ENCODE measurements around the gene GATB. TPM values are rescaled to one million over a fixed set of nuclear protein-coding genes. Genes with fewer than 3 reads are reported as not detected.

Gene GATB
- total RNA-seq, 1 experiment from 2014 or later = 21.2 TPM

DNA sequence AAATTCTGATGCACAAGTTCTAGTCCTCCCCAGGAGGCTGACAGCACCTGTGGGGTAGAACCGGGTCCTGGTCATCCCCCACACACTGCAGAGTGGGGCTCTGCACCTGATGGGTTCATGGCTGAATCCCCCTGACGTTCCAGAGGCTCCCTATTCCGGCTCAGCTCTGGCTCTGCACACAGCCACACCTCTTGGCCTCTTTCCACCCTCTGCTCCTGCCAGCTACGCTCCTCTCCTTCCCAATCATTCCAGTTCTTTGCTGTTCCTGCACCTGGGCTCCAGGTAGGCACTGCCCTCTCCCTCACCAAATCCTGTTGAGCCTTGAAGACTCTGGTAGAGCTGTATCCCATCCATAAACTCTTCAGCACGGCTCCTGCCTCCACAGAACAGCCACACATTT is 75.5 kb downstream of the GATB start:
- H2BK20ac ChIP-seq (ENCODE audit: low read depth, low read length, poor library complexity, severe bottlenecking) = no peak overlapping the region
- peaks cover 16 to 26% of the 10 kb centered on the region in 2 experiments for H3K4me1 Mint-ChIP-seq
- no peak overlapping the region for H3K4ac ChIP-seq (ENCODE audit: low read depth, low read length)
- H2AFZ ChIP-seq (ENCODE audit: low read length) = no peak overlapping the region
- peaks cover 2% of the 10 kb centered on the region for H4K20me1 ChIP-seq (ENCODE audit: control insufficient read depth, insufficient read depth, insufficient read length)
- H2BK5ac ChIP-seq (ENCODE audit: insufficient read length, low read length) = no peak overlapping the region
- no peaks in the 10 kb centered on the region for H3K9me3 ChIP-seq (ENCODE audit: control insufficient read depth, low read depth, low read length)
- no peaks in the 10 kb centered on the region for H3K27me3 ChIP-seq (ENCODE audit: insufficient read depth, low read length)
- no peak overlapping the region for H3T11ph ChIP-seq (ENCODE audit: low read length)
- no peak overlapping the region for H2BK15ac ChIP-seq (ENCODE audit: low read depth, low read length)
- H3K23ac ChIP-seq (ENCODE audit: insufficient read length, low read depth, low read length) = no peak overlapping the region
- no peak overlapping the region for H4K8ac ChIP-seq (replicated peaks; ENCODE audit: insufficient read length, low read depth, low read length)
- no peaks in the 10 kb centered on the region for H3K4me1 ChIP-seq (ENCODE audit: insufficient read depth, low read length)
- H2AK5ac ChIP-seq (ENCODE audit: insufficient read length, low read length) = no peak overlapping the region
- no peak overlapping the region for H3K56ac ChIP-seq (ENCODE audit: insufficient read length, low read depth, low read length)
- no peak overlapping the region for H2BK12ac ChIP-seq (ENCODE audit: insufficient read length, low read depth, low read length)
- no peak overlapping the region for H3K4me3 Mint-ChIP-seq
- no peak overlapping the region for H3K14ac ChIP-seq (ENCODE audit: insufficient read depth, low read length)
- no peak overlapping the region for H2BK120ac ChIP-seq (ENCODE audit: low read depth, low read length, poor library complexity, severe bottlenecking)
- peaks cover 2 to 11% (median 6%) of the 10 kb centered on the region in 3 experiments; a peak in 4 of 7 replicates for H3K36me3 Mint-ChIP-seq (ENCODE audit: insufficient read depth in 1 of 3, low read depth in 3 of 3)
- no CpG with 5 or more reads among the region's 5 CpGs for WGBS (ENCODE audit: extremely low coverage, insufficient read length, low lambda C conversion rate)
- no peaks in the 10 kb centered on the region for H3K23me2 ChIP-seq (ENCODE audit: insufficient read length, low read depth, low read length, poor library complexity, severe bottlenecking)
- H4K5ac ChIP-seq (ENCODE audit: insufficient read length, low read depth, low read length) = no peak overlapping the region
- no peaks in the 10 kb centered on the region for H3K79me2 ChIP-seq (ENCODE audit: insufficient read depth, low read length)
- no peak for DNase-seq
- no peak overlapping the region for H3K18ac ChIP-seq (ENCODE audit: insufficient read length, low read depth, low read length)
- peaks cover 0 to 4% of the 10 kb centered on the region in 2 experiments; a peak in 1 of 5 replicates for H3K9me3 Mint-ChIP-seq
- H3K27ac ChIP-seq (ENCODE audit: insufficient read length, low read depth, low read length) = no peak overlapping the region
- TF ChIP-seq, protein P1, sequence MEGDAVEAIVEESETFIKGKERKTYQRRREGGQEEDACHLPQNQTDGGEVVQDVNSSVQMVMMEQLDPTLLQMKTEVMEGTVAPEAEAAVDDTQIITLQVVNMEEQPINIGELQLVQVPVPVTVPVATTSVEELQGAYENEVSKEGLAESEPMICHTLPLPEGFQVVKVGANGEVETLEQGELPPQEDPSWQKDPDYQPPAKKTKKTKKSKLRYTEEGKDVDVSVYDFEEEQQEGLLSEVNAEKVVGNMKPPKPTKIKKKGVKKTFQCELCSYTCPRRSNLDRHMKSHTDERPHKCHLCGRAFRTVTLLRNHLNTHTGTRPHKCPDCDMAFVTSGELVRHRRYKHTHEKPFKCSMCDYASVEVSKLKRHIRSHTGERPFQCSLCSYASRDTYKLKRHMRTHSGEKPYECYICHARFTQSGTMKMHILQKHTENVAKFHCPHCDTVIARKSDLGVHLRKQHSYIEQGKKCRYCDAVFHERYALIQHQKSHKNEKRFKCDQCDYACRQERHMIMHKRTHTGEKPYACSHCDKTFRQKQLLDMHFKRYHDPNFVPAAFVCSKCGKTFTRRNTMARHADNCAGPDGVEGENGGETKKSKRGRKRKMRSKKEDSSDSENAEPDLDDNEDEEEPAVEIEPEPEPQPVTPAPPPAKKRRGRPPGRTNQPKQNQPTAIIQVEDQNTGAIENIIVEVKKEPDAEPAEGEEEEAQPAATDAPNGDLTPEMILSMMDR (conservative IDR thresholded peaks at IDR 0.05) = no peak
- no peak overlapping the region for H3K4me2 ChIP-seq (ENCODE audit: insufficient read depth, insufficient read length, low read length)
- no peak overlapping the region for H3K9ac ChIP-seq (ENCODE audit: extremely low read depth, insufficient read length, low read length)
- no peak overlapping the region for H4K91ac ChIP-seq (ENCODE audit: insufficient read length, low read depth, low read length)
- no peaks in the 10 kb centered on the region for H3K27me3 Mint-ChIP-seq (ENCODE audit: low read depth)
- no peaks in the 10 kb centered on the region for H3K79me1 ChIP-seq (ENCODE audit: insufficient read depth, low read depth, low read length, poor library complexity, severe bottlenecking)
- no peak overlapping the region for H3K27ac Mint-ChIP-seq

Data from H9 (cell line).